A673 (cell line): ENCODE data around the gene CUBN.

Source experiments
- EZH2 ChIP-seq: fragments of 200-600 bp; sonication (generic); IDR thresholded peaks from 2 replicates; pipeline ENCODE4 v1.6.1; 2017; ENCODE audit warnings: borderline replicate concordance, low read depth, mild to moderate bottlenecking, mixed read lengths, antibody characterized with exemption, low read length; ENCODE audit not compliant: poor library complexity, severe bottlenecking
- TF ChIP-seq, protein P1 (sequence below): fragments of 300-800, 200-600 bp; sonication (generic); conservative IDR thresholded peaks from 2 replicates; pipeline ENCODE4 v1.5.1; 2017; ENCODE audit warnings: low read depth, mild to moderate bottlenecking, antibody characterized with exemption, low read length, moderate library complexity, mixed read lengths

DNA sequence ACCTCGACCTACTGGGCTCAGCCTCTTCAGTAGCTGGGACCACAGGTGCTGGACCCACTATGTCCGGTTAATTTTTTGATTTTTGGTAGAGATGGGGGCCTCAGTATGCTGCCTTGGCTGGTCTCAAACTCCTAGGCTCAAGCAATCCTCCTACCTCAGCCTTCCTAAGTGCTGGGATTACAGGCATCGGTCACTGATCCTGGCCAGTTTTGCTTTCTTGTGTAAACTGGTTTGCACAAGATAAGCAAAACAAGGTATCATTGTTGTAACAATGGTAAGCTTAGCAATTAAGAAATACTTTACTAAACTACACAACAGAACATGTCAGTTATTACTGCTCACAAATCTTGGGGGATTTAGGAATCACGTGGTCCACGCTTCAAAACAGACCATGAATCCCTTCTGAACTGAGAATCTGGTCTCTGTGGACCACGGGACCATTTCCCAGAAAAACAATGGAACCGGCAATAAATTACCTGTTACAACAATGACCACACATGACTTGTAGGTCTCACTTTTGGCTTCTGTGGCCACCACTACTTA is 349.2 kb downstream of the CUBN start:
- TF ChIP-seq, protein P1, sequence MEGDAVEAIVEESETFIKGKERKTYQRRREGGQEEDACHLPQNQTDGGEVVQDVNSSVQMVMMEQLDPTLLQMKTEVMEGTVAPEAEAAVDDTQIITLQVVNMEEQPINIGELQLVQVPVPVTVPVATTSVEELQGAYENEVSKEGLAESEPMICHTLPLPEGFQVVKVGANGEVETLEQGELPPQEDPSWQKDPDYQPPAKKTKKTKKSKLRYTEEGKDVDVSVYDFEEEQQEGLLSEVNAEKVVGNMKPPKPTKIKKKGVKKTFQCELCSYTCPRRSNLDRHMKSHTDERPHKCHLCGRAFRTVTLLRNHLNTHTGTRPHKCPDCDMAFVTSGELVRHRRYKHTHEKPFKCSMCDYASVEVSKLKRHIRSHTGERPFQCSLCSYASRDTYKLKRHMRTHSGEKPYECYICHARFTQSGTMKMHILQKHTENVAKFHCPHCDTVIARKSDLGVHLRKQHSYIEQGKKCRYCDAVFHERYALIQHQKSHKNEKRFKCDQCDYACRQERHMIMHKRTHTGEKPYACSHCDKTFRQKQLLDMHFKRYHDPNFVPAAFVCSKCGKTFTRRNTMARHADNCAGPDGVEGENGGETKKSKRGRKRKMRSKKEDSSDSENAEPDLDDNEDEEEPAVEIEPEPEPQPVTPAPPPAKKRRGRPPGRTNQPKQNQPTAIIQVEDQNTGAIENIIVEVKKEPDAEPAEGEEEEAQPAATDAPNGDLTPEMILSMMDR: no peak
- TF ChIP-seq EZH2: no peak
